ENCODE results near the gene IRAK2.

IRAK2 gene

GRCh38 chr3:10154335-10155122 is 10.2 kb upstream of the IRAK2 start:
- Histone ChIP-seq H3K4me1 (ENCODE audit: control insufficient read depth, insufficient read depth, low read depth, low read length) (no peaks in the 10 kb centered on the region), H4K91ac (ENCODE audit: low read length) (no peak overlapping the region), H3K4me3 (ENCODE audit: insufficient read depth in 1 of 2, low read depth in 1 of 2, low read length in 2 of 2) (no peak overlapping the region), H3K4ac (ENCODE audit: low read depth in 1 of 2, low read length in 2 of 2) (no peak overlapping the region), H3K9me3 (ENCODE audit: control insufficient read depth, low read length) (no peaks in the 10 kb centered on the region), H3K79me1 (replicated peaks; ENCODE audit: low read length, poor library complexity, severe bottlenecking) (peaks cover 5% of the 10 kb centered on the region), H3K14ac (ENCODE audit: low read length in 2 of 2) (no peak overlapping the region), H2BK12ac (ENCODE audit: low read length in 2 of 2) (no peak overlapping the region), H2BK5ac (ENCODE audit: low read depth, low read length, poor library complexity, severe bottlenecking) (no peak overlapping the region), H3K27me3 (ENCODE audit: control insufficient read depth in 1 of 2, insufficient read depth in 1 of 2, low read length in 2 of 2) (no peaks in the 10 kb centered on the region), H3K27ac (ENCODE audit: low read length, poor library complexity, severe bottlenecking) (no peak overlapping the region), H2BK120ac (ENCODE audit: low read depth, low read length) (no peak overlapping the region), H3K4me2 (ENCODE audit: low read length, poor library complexity, severe bottlenecking) (no peak overlapping the region), H2AK5ac (ENCODE audit: low read length, severe bottlenecking) (no peak overlapping the region), H2AFZ (ENCODE audit: low read depth, low read length) (no peak overlapping the region), H3K36me3 (ENCODE audit: control insufficient read depth in 1 of 2, insufficient read depth in 2 of 2, low read depth in 1 of 2, low read length in 2 of 2) (peaks cover 31 to 48% of the 10 kb centered on the region in 2 experiments), H3K18ac (ENCODE audit: low read depth in 1 of 2, low read length in 2 of 2) (no peak overlapping the region), H3K9ac (ENCODE audit: low read length) (no peak overlapping the region), H2BK15ac (ENCODE audit: low read depth, poor library complexity, severe bottlenecking) (no peak overlapping the region), H4K8ac (ENCODE audit: low read length) (no peak overlapping the region), H3K23ac (ENCODE audit: low read length in 2 of 2) (no peak overlapping the region)
- WGBS: 96% methylated on average over 10 of the region's 14 CpGs
- no peak for DNase-seq

- H2BK5ac ChIP-seq (ENCODE audit: low read depth, low read length, poor library complexity, severe bottlenecking): no peak overlapping the region
- no peaks in the 10 kb centered on the region for H3K4me1 ChIP-seq (ENCODE audit: control insufficient read depth, insufficient read depth, low read depth, low read length)
- no peak overlapping the region for H3K4ac ChIP-seq (ENCODE audit: low read depth in 1 of 2, low read length in 2 of 2)
- H2BK15ac ChIP-seq (ENCODE audit: low read depth, poor library complexity, severe bottlenecking): no peak overlapping the region
- H3K27ac ChIP-seq (ENCODE audit: low read length, poor library complexity, severe bottlenecking): no peak overlapping the region
- whole genome bisulfite sequencing: 93% methylated on average over 4 of the region's 4 CpGs
- no peak overlapping the region for H3K9ac ChIP-seq (ENCODE audit: low read length)
- DNase-seq: no peak
- H3K4me2 ChIP-seq (ENCODE audit: low read length, poor library complexity, severe bottlenecking): no peak overlapping the region
- no peak overlapping the region for H3K18ac ChIP-seq (ENCODE audit: low read depth in 1 of 2, low read length in 2 of 2)
- no peaks in the 10 kb centered on the region for H3K9me3 ChIP-seq (ENCODE audit: control insufficient read depth, low read length)
- H2AFZ ChIP-seq (ENCODE audit: low read depth, low read length): no peak overlapping the region
- peaks cover 28 to 42% of the 10 kb centered on the region in 2 experiments for H3K36me3 ChIP-seq (ENCODE audit: control insufficient read depth in 1 of 2, insufficient read depth in 2 of 2, low read depth in 1 of 2, low read length in 2 of 2)
- no peak overlapping the region for H4K8ac ChIP-seq (ENCODE audit: low read length)
- no peak overlapping the region for H3K4me3 ChIP-seq (ENCODE audit: insufficient read depth in 1 of 2, low read depth in 1 of 2, low read length in 2 of 2)
- no peak overlapping the region for H2AK5ac ChIP-seq (ENCODE audit: low read length, severe bottlenecking)
- H4K91ac ChIP-seq (ENCODE audit: low read length): no peak overlapping the region
- H3K14ac ChIP-seq (ENCODE audit: low read length in 2 of 2): no peak overlapping the region
- H3K79me1 ChIP-seq (replicated peaks; ENCODE audit: low read length, poor library complexity, severe bottlenecking): peaks cover 5% of the 10 kb centered on the region
- no peak overlapping the region for H3K23ac ChIP-seq (ENCODE audit: low read length in 2 of 2)
- no peak overlapping the region for H2BK12ac ChIP-seq (ENCODE audit: low read length in 2 of 2)
- no peak overlapping the region for H2BK120ac ChIP-seq (ENCODE audit: low read depth, low read length)
- H3K27me3 ChIP-seq (ENCODE audit: control insufficient read depth in 1 of 2, insufficient read depth in 1 of 2, low read length in 2 of 2): no peaks in the 10 kb centered on the region
These were observed 9.6 kb upstream of the IRAK2 start for GRCh38 chr3:10155123-10155472.

DNA sequence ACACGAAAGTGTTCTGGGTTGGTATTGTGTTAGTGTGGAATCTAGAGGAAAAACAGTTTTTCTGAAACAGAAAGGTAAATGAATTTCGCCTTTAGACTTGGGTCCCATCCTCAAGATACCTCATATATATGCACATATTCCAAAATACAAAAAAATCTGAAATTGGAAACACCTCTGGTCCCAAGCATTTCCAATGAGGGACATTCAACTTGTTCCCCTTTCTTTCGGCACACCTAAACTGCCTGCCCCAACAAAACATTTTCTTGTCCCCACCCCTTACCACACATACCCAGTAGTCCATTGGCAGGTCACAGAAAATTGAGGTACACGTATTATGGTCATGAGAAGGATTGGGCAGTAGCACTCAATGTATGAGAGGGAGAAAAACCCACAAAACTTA is 9.1 kb upstream of the IRAK2 start:
- 94% methylated on average over 3 of the region's 4 CpGs for WGBS
- H3K18ac ChIP-seq (ENCODE audit: low read depth in 1 of 2, low read length in 2 of 2): no peak overlapping the region

DNA sequence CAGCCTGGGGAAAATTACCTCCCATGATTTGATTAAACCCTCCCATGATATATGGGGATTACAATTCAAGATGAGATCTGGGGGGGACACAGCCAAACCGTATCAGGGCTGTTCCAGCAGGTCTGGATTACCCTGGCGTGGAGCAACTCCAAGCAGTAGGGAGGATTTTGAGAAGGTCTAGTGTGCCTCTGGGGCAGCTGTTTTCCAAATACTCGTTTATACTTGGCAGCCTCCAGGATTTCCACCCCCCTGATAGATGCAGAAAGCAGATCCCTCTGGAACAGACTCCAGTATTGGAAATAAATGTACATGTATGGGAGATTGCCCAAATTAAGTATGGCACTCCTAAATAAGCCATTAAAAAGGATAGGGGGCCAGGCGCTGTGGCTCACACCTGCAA is 7.7 kb upstream of the IRAK2 start:
- H3K4ac ChIP-seq (ENCODE audit: low read depth in 1 of 2, low read length in 2 of 2): no peak overlapping the region
- H3K14ac ChIP-seq (ENCODE audit: low read length in 2 of 2): no peak overlapping the region
- H3K9me3 ChIP-seq (ENCODE audit: control insufficient read depth, low read length): no peaks in the 10 kb centered on the region
- no peak overlapping the region for H3K23ac ChIP-seq (ENCODE audit: low read length in 2 of 2)
- no peak overlapping the region for H2AK5ac ChIP-seq (ENCODE audit: low read length, severe bottlenecking)
- no peaks in the 10 kb centered on the region for H3K4me1 ChIP-seq (ENCODE audit: control insufficient read depth, insufficient read depth, low read depth, low read length)
- no peak overlapping the region for H3K4me3 ChIP-seq (ENCODE audit: insufficient read depth in 1 of 2, low read depth in 1 of 2, low read length in 2 of 2)
- H2BK5ac ChIP-seq (ENCODE audit: low read depth, low read length, poor library complexity, severe bottlenecking): no peak overlapping the region
- H4K91ac ChIP-seq (ENCODE audit: low read length): no peak overlapping the region
- 100% methylated on average over 3 of the region's 4 CpGs for WGBS
- H3K79me1 ChIP-seq (replicated peaks; ENCODE audit: low read length, poor library complexity, severe bottlenecking): no peaks in the 10 kb centered on the region
- H3K18ac ChIP-seq (ENCODE audit: low read depth in 1 of 2, low read length in 2 of 2): no peak overlapping the region
- no peak for DNase-seq
- H2BK15ac ChIP-seq (ENCODE audit: low read depth, poor library complexity, severe bottlenecking): no peak overlapping the region
- no peak overlapping the region for H2BK120ac ChIP-seq (ENCODE audit: low read depth, low read length)
- H4K8ac ChIP-seq (ENCODE audit: low read length): no peak overlapping the region
- peaks cover 17 to 24% of the 10 kb centered on the region in 2 experiments for H3K36me3 ChIP-seq (ENCODE audit: control insufficient read depth in 1 of 2, insufficient read depth in 2 of 2, low read depth in 1 of 2, low read length in 2 of 2)
- H3K4me2 ChIP-seq (ENCODE audit: low read length, poor library complexity, severe bottlenecking): no peak overlapping the region
- H2BK12ac ChIP-seq (ENCODE audit: low read length in 2 of 2): no peak overlapping the region
- H3K27ac ChIP-seq (ENCODE audit: low read length, poor library complexity, severe bottlenecking): no peak overlapping the region
- no peak overlapping the region for H3K9ac ChIP-seq (ENCODE audit: low read length)
- no peak overlapping the region for H2AFZ ChIP-seq (ENCODE audit: low read depth, low read length)
- H3K27me3 ChIP-seq (ENCODE audit: control insufficient read depth in 1 of 2, insufficient read depth in 1 of 2, low read length in 2 of 2): no peaks in the 10 kb centered on the region

More for the DNA sequence above, 9.1 kb upstream of the IRAK2 start:
- Histone ChIP-seq H4K91ac (ENCODE audit: low read length) (no peak overlapping the region), H2BK120ac (ENCODE audit: low read depth, low read length) (no peak overlapping the region), H3K4me2 (ENCODE audit: low read length, poor library complexity, severe bottlenecking) (no peak overlapping the region), H2BK5ac (ENCODE audit: low read depth, low read length, poor library complexity, severe bottlenecking) (no peak overlapping the region), H3K9ac (ENCODE audit: low read length) (no peak overlapping the region), H3K36me3 (ENCODE audit: control insufficient read depth in 1 of 2, insufficient read depth in 2 of 2, low read depth in 1 of 2, low read length in 2 of 2) (peaks cover 25 to 37% of the 10 kb centered on the region in 2 experiments), H3K79me1 (replicated peaks; ENCODE audit: low read length, poor library complexity, severe bottlenecking) (peaks cover 2% of the 10 kb centered on the region), H3K4me3 (ENCODE audit: insufficient read depth in 1 of 2, low read depth in 1 of 2, low read length in 2 of 2) (no peak overlapping the region), H3K4ac (ENCODE audit: low read depth in 1 of 2, low read length in 2 of 2) (no peak overlapping the region), H3K9me3 (ENCODE audit: control insufficient read depth, low read length) (no peaks in the 10 kb centered on the region), H4K8ac (ENCODE audit: low read length) (no peak overlapping the region), H3K4me1 (ENCODE audit: control insufficient read depth, insufficient read depth, low read depth, low read length) (no peaks in the 10 kb centered on the region), H2AK5ac (ENCODE audit: low read length, severe bottlenecking) (no peak overlapping the region), H3K23ac (ENCODE audit: low read length in 2 of 2) (no peak overlapping the region), H3K27ac (ENCODE audit: low read length, poor library complexity, severe bottlenecking) (no peak overlapping the region), H3K27me3 (ENCODE audit: control insufficient read depth in 1 of 2, insufficient read depth in 1 of 2, low read length in 2 of 2) (no peaks in the 10 kb centered on the region), H2AFZ (ENCODE audit: low read depth, low read length) (no peak overlapping the region), H3K14ac (ENCODE audit: low read length in 2 of 2) (no peak overlapping the region), H2BK15ac (ENCODE audit: low read depth, poor library complexity, severe bottlenecking) (no peak overlapping the region), H2BK12ac (ENCODE audit: low read length in 2 of 2) (no peak overlapping the region)
- DNase-seq: no peak

Data from mesenchymal stem cell (in vitro differentiated cells and primary cell).